ENCODE measurements around the gene RASSF4. TPM values are rescaled to one million over a fixed set of nuclear protein-coding genes. Genes with fewer than 3 reads are reported as not detected.

Gene RASSF4
- total RNA-seq, 2 experiments from 2014 or later: 0.50 to 1.2 TPM

DNA sequence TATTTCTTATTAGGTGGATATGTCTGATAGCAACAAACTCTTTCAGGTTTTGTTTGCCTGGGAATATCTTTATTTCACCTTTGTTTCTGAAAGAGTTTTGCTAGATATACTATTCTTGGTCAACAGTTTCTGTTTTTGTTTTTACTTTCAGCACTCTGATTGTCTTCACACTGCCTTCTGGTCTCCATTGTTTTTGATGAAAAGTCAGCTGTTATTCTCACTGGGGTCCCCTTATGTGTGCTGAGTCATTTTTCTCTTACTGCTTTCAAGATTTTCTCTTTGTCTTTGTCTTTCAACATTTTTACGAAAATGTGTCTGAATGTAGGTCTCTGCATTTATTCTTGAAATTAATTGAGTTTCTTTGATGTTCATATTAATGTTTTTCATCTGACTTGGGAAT is 15.2 kb upstream of the RASSF4 start:
- no peak overlapping the region for H3K27ac Mint-ChIP-seq
- no peaks in the 10 kb centered on the region for H3K36me3 Mint-ChIP-seq (ENCODE audit: low read depth)
- DNase-seq: no peak
- H3K9me3 Mint-ChIP-seq: peaks cover 9% of the 10 kb centered on the region
- H3K4me3 Mint-ChIP-seq: no peak overlapping the region
- ChIA-PET CTCF (no interaction called here), POLR2A (no interaction called here)
- no peaks in the 10 kb centered on the region for H3K4me1 Mint-ChIP-seq
- peaks cover 22% of the 10 kb centered on the region for H3K27me3 Mint-ChIP-seq

DNA sequence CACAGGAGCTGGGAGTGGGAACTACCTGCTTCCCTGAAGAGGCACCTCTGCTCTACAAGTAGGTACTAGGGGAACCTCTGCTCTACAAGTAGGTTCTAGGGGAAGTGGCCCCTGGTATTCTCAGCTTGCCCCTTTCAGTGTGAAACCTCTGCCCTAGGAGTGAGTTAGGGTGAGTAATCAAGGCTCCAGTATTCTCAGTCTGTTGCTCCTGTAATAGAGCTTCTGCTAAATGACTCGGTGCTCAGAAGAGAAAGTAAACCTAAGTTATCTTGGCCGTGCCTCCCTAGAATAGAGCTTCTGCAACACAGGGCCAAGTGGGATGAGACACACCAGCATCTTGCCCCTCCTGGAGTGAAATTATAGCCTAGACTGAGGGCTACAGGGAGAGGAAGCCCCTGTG is 13.4 kb upstream of the RASSF4 start:
- Mint-ChIP-seq H3K4me3 (no peak overlapping the region), H3K9me3 (peaks cover 9% of the 10 kb centered on the region), H3K36me3 (ENCODE audit: low read depth) (no peaks in the 10 kb centered on the region), H3K27ac (no peak overlapping the region), H3K27me3 (peaks cover 21% of the 10 kb centered on the region), H3K4me1 (no peaks in the 10 kb centered on the region)
- POLR2A ChIA-PET: interaction anchor here (1.1 kb wide), 1 partner anchor 9 kb away, joined by 3 read pairs; no protein-coding TSS in a partner anchor
- CTCF ChIA-PET: interaction anchor here (1.6 kb wide), 1 partner anchor 13 kb away, joined by 5 read pairs; no protein-coding TSS in a partner anchor
- peak; percentile 3 for DNase-seq

GRCh38 chr10:44947371-44948152 is 12.0 kb upstream of the RASSF4 start:
- H3K9me3 Mint-ChIP-seq: peaks cover 9% of the 10 kb centered on the region
- no peak overlapping the region for H3K4me3 Mint-ChIP-seq
- H3K27me3 Mint-ChIP-seq: peaks cover 20% of the 10 kb centered on the region
- no peaks in the 10 kb centered on the region for H3K4me1 Mint-ChIP-seq
- H3K27ac Mint-ChIP-seq: no peak overlapping the region
- DNase-seq: peak; percentile 7
- POLR2A ChIA-PET: no interaction called here
- H3K36me3 Mint-ChIP-seq (ENCODE audit: low read depth): no peaks in the 10 kb centered on the region
- CTCF ChIA-PET: interaction anchor here (0.7 kb wide), 1 partner anchor 14 kb away, joined by 3 read pairs; no protein-coding TSS in a partner anchor

- CTCF ChIA-PET: interaction anchor here (1.0 kb wide), 1 partner anchor 16 kb away, joined by 3 read pairs; no protein-coding TSS in a partner anchor
- no peak overlapping the region for H3K4me3 Mint-ChIP-seq
- H3K27me3 Mint-ChIP-seq: peaks cover 14% of the 10 kb centered on the region
- no peaks in the 10 kb centered on the region for H3K36me3 Mint-ChIP-seq (ENCODE audit: low read depth)
- H3K4me1 Mint-ChIP-seq: no peaks in the 10 kb centered on the region
- POLR2A ChIA-PET: no interaction called here
- H3K27ac Mint-ChIP-seq: no peak overlapping the region
- H3K9me3 Mint-ChIP-seq: peaks cover 9% of the 10 kb centered on the region
- DNase-seq: no peak
These were observed 11.0 kb upstream of the RASSF4 start for GRCh38 chr10:44948642-44949041.

DNA sequence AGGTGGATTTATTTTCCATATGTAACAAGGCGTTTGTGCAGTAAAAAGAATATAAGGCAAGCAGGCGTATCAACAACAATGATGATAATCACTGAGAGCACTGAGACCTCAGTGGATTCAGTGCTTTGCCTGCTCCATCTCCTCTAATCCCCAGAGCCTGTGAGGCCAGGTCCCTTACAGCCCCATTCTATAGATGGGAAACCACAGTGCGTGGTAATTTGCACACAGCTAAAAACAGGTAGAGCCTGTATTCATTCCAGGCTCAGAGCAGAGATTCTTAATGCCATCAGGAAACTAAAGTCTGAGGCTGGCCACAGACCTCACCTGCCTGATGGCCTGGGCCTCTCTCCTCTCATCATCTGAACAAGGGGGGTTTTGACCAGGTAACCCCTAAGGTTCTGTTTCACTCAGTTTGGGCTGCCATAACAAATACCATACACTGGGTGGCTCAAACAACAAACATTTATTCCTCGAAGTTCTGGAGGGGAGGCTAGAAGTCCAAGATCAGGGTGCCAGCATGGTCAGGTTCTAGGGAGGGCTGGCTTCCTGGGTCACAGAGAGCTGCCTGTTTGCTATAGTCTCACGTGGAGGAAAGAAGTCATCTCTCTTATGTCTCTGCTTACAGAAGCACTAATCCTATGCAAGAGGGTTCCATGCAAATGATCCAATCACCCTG is 10.3 kb upstream of the RASSF4 start:
- ChIA-PET POLR2A (no interaction called here), CTCF (interaction anchor here (1.0 kb wide), 1 partner anchor 16 kb away, joined by 3 read pairs; no protein-coding TSS in a partner anchor)
- DNase-seq: peak; percentile 1
- no peak overlapping the region for H3K4me3 Mint-ChIP-seq
- H3K27ac Mint-ChIP-seq: no peak overlapping the region
- no peaks in the 10 kb centered on the region for H3K36me3 Mint-ChIP-seq (ENCODE audit: low read depth)
- H3K9me3 Mint-ChIP-seq: peaks cover 8% of the 10 kb centered on the region
- H3K27me3 Mint-ChIP-seq: peaks cover 11% of the 10 kb centered on the region
- H3K4me1 Mint-ChIP-seq: no peaks in the 10 kb centered on the region

DNA sequence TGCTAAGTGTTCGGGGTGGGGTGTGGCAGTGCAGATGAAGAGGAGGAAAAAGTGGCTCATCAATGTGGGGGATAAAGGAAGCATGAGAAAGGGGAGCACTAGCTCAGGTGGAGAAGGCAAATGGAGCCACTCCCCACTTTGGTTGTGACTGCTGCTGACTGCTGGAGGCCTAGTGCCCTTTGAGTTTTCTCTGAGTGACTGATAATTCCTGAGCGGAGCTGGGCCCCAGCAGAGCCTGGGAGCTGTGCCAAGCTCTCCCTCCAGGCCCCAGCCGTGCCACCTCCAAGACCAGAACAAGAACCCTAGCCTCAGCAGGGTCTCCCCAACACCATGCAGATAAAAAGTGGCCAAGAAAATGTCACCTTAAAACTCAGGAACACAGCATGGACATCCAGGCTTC is 9.7 kb upstream of the RASSF4 start:
- ChIA-PET CTCF (interaction anchor here (1.0 kb wide), 1 partner anchor 17 kb away, joined by 3 read pairs; no protein-coding TSS in a partner anchor), POLR2A (interaction anchor here (1.3 kb wide), 1 partner anchor 9 kb away, joined by 4 read pairs; the partner anchor contains the start of gene RASSF4)
- peaks cover 7% of the 10 kb centered on the region for H3K27me3 Mint-ChIP-seq
- peaks cover 3% of the 10 kb centered on the region for H3K9me3 Mint-ChIP-seq
- H3K36me3 Mint-ChIP-seq (ENCODE audit: low read depth): no peaks in the 10 kb centered on the region
- H3K4me1 Mint-ChIP-seq: no peaks in the 10 kb centered on the region
- no peak overlapping the region for H3K27ac Mint-ChIP-seq
- peak; percentile 1 for DNase-seq
- H3K4me3 Mint-ChIP-seq: no peak overlapping the region

GRCh38 chr10:44950326-44951225 is 9.0 kb upstream of the RASSF4 start:
- CTCF ChIA-PET: no interaction called here
- H3K27ac Mint-ChIP-seq: no peak overlapping the region
- peak; percentile 6 for DNase-seq
- H3K4me1 Mint-ChIP-seq: no peaks in the 10 kb centered on the region
- H3K9me3 Mint-ChIP-seq: no peaks in the 10 kb centered on the region
- H3K27me3 Mint-ChIP-seq: peaks cover 4% of the 10 kb centered on the region
- POLR2A ChIA-PET: interaction anchor here (1.3 kb wide), 1 partner anchor 8 kb away, joined by 4 read pairs; the partner anchor contains the start of gene RASSF4
- no peak overlapping the region for H3K4me3 Mint-ChIP-seq
- no peaks in the 10 kb centered on the region for H3K36me3 Mint-ChIP-seq (ENCODE audit: low read depth)

DNA sequence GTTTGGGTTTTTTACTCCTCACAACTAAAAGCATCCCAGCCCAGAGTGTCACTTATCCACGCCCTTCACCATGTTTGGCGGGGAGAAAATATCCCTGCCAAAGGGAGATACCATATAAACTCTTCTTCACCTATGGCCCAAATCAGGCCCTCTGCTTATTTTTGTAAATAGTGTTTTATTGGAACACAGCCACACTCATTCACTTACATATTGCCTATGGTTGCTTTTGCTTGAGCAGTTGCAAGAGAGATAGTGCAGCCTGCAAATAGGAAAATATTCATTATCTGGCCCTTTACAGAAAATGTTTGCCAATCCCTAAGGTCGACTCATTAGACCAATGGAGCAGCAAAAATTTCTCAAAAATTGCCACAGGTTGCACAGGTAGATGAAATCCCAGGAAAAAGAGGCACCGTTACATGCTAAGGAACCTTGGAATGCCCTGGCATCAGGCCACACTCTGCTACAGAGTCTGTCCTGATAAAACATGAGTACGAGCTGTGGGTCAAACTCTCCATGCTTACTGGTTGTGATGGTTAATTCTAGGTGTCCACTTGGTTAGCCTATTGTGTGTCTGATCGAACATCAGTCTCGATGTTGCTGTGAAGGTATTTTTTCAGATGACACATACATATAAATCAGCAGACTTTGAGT is 7.9 kb upstream of the RASSF4 start:
- H3K36me3 Mint-ChIP-seq (ENCODE audit: low read depth): peaks cover 5% of the 10 kb centered on the region
- H3K9me3 Mint-ChIP-seq: no peaks in the 10 kb centered on the region
- H3K4me1 Mint-ChIP-seq: no peaks in the 10 kb centered on the region
- ChIA-PET CTCF (interaction anchor here (1.6 kb wide), 1 partner anchor 19 kb away, joined by 6 read pairs; no protein-coding TSS in a partner anchor), POLR2A (no interaction called here)
- no peaks in the 10 kb centered on the region for H3K27me3 Mint-ChIP-seq
- H3K4me3 Mint-ChIP-seq: no peak overlapping the region
- no peak overlapping the region for H3K27ac Mint-ChIP-seq
- DNase-seq: no peak

GRCh38 chr10:44952779-44953231 is 6.8 kb upstream of the RASSF4 start:
- no peaks in the 10 kb centered on the region for H3K27me3 Mint-ChIP-seq
- ChIA-PET CTCF (interaction anchor here (1.6 kb wide), 1 partner anchor 20 kb away, joined by 6 read pairs; no protein-coding TSS in a partner anchor), POLR2A (no interaction called here)
- peaks cover 4% of the 10 kb centered on the region for H3K4me1 Mint-ChIP-seq
- H3K27ac Mint-ChIP-seq: no peak overlapping the region
- H3K36me3 Mint-ChIP-seq (ENCODE audit: low read depth): peaks cover 8% of the 10 kb centered on the region
- no peaks in the 10 kb centered on the region for H3K9me3 Mint-ChIP-seq
- no peak overlapping the region for H3K4me3 Mint-ChIP-seq
- peak; percentile 3 for DNase-seq

DNA sequence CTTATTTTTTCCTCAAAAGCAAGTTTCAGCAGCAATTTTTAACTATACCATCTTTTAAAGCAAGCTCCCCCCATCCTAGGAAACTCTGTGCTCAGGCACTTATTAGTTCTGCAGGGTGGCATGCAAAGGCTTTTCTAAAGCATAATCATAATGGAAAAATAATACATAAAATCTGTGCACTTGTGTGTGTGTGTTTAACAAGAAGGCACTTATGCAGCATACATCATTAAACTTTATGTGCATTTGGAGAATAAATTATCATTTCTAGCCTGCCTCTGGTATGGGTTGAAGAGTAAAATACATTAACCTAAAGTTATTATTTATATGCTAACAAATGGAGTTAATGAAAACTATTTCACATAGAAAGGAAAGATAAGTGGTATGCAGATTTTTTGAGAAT is 5.6 kb upstream of the RASSF4 start:
- Mint-ChIP-seq H3K27ac (no peak overlapping the region), H3K27me3 (no peaks in the 10 kb centered on the region), H3K4me3 (no peak overlapping the region), H3K36me3 (ENCODE audit: low read depth) (peaks cover 8% of the 10 kb centered on the region), H3K9me3 (no peaks in the 10 kb centered on the region), H3K4me1 (peaks cover 14% of the 10 kb centered on the region)
- POLR2A ChIA-PET: interaction anchor here (0.9 kb wide), 1 partner anchor 13 kb away, joined by 3 read pairs; no protein-coding TSS in a partner anchor
- CTCF ChIA-PET: no interaction called here
- no peak for DNase-seq

DNA sequence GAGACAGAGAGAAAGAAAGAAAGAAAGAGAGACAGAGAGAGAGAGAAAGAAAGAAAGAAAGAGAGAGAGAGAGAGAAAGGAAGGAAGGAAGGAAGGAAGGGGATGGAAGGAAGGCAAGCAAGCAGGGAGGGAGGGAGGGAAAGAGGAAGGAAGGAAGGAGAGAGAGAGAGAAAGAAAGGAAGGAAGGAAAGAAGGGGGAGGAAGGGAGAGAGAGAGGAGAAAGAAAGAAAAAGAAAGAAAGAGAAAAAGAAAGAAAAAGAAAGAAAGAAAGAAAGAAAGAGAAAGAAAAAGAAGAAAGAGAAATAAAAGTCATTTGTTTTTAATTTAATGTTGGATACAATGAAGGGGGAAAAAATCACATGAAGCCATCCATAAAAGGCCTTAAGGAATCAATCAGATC is 4.6 kb upstream of the RASSF4 start:
- ChIA-PET CTCF (no interaction called here), POLR2A (interaction anchor here (0.9 kb wide), 1 partner anchor 12 kb away, joined by 3 read pairs; no protein-coding TSS in a partner anchor)
- Mint-ChIP-seq H3K4me1 (peaks cover 14% of the 10 kb centered on the region), H3K9me3 (no peaks in the 10 kb centered on the region), H3K36me3 (ENCODE audit: low read depth) (peaks cover 8% of the 10 kb centered on the region), H3K27ac (no peak overlapping the region), H3K4me3 (no peak overlapping the region), H3K27me3 (no peaks in the 10 kb centered on the region)
- no peak for DNase-seq

DNA sequence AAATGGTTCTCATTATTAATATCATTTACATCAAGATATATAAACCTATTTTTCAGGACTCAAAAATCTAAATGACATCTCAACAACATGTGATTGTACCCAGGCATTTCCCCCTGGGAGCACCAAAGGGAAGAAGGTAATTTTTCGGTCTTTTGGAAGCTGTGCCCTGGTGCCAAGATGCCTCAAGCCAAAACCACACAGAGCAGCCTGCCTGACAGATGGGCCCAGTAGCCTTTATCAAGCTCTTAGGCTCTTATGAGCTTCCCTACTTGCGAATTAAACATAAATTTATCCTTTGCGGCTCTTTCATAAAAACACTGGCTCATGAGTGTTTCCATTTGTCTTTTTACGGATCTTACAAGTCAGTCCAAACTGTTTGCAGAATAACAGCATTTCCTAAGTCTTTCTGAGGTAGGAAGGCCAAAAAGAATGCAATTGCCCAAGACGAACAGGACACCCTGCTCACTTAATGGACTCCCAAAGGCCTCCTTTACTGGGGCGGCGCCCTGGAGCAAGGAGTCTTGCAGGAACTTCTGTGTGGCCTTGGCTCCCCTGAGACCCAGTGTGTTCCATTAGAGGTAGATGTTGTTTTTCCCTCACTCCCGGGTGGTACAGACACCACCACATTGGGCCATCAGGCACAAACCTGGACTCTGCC is 4.1 kb upstream of the RASSF4 start:
- Mint-ChIP-seq H3K4me1 (peaks cover 15% of the 10 kb centered on the region), H3K36me3 (ENCODE audit: low read depth) (peaks cover 8% of the 10 kb centered on the region), H3K9me3 (no peaks in the 10 kb centered on the region), H3K27ac (no peak overlapping the region), H3K27me3 (no peaks in the 10 kb centered on the region), H3K4me3 (no peak overlapping the region)
- CTCF ChIA-PET: no interaction called here
- DNase-seq: no peak
- POLR2A ChIA-PET: no interaction called here

Data from activated CD4-positive, alpha-beta memory T cell treated with anti-CD3 and anti-CD28 coated beads, Interleukin-2, amount 10 ng/mL, durations not matched to agents 7 days and 5 days (primary cell).